Suprapubic skin (tissue), 4 donors: Measurements from ENCODE around the gene AKR7A3.

Experiments used
- CTCF ChIP-seq, 2 donors: fragments of 200-600 bp in 1 of 2; fragments of 450-650 bp in 1 of 2; sonication (generic) in 1 of 2; IDR thresholded peaks; one replicate each; pipeline ENCODE4 v1.5.1; 2016 to 2019; ENCODE audit warnings: antibody characterized with exemption in 2 of 2, mild to moderate bottlenecking in 1 of 2, moderate library complexity in 1 of 2
- EP300 ChIP-seq: sonication (generic); formaldehyde crosslinking; IDR thresholded peaks from one replicate; pipeline ENCODE4 v1.6.1; 2017; ENCODE audit warnings: antibody characterized with exemption
- POLR2A ChIP-seq, 2 donors: fragments of 450-650 bp; IDR thresholded peaks; one replicate each; pipeline ENCODE4 v1.6.1; 2017; ENCODE audit warnings: antibody characterized with exemption in 2 of 2, mild to moderate bottlenecking in 2 of 2, moderate library complexity in 2 of 2
- POLR2AphosphoS5 ChIP-seq, 3 donors: sonication (generic); formaldehyde crosslinking; IDR thresholded peaks; one replicate each; pipeline ENCODE4 v1.6.1; 2017; ENCODE audit warnings: antibody characterized with exemption in 3 of 3

GRCh38 chr1:19332832-19333231 is 44.3 kb upstream of the AKR7A3 start:
- no peak for TF ChIP-seq CTCF (IDR thresholded peaks at IDR 0.05)
- TF ChIP-seq EP300, result no peak
- TF ChIP-seq POLR2AphosphoS5 (IDR thresholded peaks at IDR 0.05), result no peak
- TF ChIP-seq POLR2A (IDR thresholded peaks at IDR 0.05), result no peak
